Neuron (in vitro differentiated cells): ENCODE results near the gene IL1A.

ENCODE experiments used
- H2AFZ ChIP-seq: one replicate; pipeline ENCODE4 v1.6.1; 2013; ENCODE audit warnings: low read depth, mild to moderate bottlenecking, inconsistent platforms, low read length, moderate library complexity
- H3K27me3 ChIP-seq: one replicate; pipeline ENCODE4 v1.6.1; 2013; ENCODE audit warnings: low read length; ENCODE audit not compliant: insufficient read depth
- H3K36me3 ChIP-seq: one replicate; pipeline ENCODE4 v1.6.1; 2013; ENCODE audit warnings: low read length; ENCODE audit not compliant: insufficient read depth
- H3K4me1 ChIP-seq: one replicate; pipeline ENCODE4 v1.6.1; 2013; ENCODE audit warnings: low read length; ENCODE audit not compliant: insufficient read depth
- H3K4me3 ChIP-seq: 2 replicates; pipeline ENCODE4 v1.5.1; 2013; ENCODE audit warnings: mild to moderate bottlenecking, low read length, moderate library complexity
- H3K9me3 ChIP-seq: one replicate; pipeline ENCODE4 v1.6.1; 2013; ENCODE audit warnings: low read length

Gene IL1A

GRCh38 chr2:112760149-112760548 is 24.1 kb downstream of the IL1A start:
- Histone ChIP-seq H3K4me3 (no peak overlapping the region), H3K9me3 (no peaks in the 10 kb centered on the region)

DNA sequence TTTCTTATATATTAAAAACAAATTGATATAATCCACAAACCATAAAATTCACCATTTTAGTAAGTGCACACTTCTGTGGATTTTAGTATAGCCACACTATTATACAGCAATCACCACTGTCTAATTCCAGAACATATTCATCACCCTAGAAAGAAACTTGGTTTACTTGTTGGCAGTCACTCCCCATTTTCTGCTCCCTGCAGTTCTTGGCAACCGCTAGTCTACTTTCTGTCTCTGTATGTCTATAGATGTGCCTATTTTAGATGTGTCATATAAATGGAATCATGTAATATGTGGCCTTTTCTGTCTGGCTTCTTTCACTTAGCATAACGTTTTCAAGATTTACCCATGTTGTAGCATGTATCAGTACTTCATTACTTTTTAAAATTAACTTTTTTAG is 25.6 kb downstream of the IL1A start:
- Histone ChIP-seq H3K27me3 (no peaks in the 10 kb centered on the region), H3K9me3 (no peaks in the 10 kb centered on the region), H3K4me3 (no peak overlapping the region), H3K4me1 (peaks cover 18% of the 10 kb centered on the region), H3K36me3 (peaks cover 81% of the 10 kb centered on the region), H2AFZ (no peak overlapping the region)

More at GRCh38 chr2:112760149-112760548, 24.1 kb downstream of the IL1A start:
- peaks cover 22% of the 10 kb centered on the region for H3K4me1 ChIP-seq
- peaks cover 67% of the 10 kb centered on the region for H3K36me3 ChIP-seq
- H2AFZ ChIP-seq = no peak overlapping the region
- H3K27me3 ChIP-seq = no peaks in the 10 kb centered on the region

GRCh38 chr2:112757265-112757664 is 27.0 kb downstream of the IL1A start:
- H3K36me3 ChIP-seq = peaks cover 90% of the 10 kb centered on the region
- no peak overlapping the region for H2AFZ ChIP-seq
- peaks cover 3% of the 10 kb centered on the region for H3K4me1 ChIP-seq
- H3K9me3 ChIP-seq = no peaks in the 10 kb centered on the region
- H3K4me3 ChIP-seq = no peak overlapping the region
- no peaks in the 10 kb centered on the region for H3K27me3 ChIP-seq

DNA sequence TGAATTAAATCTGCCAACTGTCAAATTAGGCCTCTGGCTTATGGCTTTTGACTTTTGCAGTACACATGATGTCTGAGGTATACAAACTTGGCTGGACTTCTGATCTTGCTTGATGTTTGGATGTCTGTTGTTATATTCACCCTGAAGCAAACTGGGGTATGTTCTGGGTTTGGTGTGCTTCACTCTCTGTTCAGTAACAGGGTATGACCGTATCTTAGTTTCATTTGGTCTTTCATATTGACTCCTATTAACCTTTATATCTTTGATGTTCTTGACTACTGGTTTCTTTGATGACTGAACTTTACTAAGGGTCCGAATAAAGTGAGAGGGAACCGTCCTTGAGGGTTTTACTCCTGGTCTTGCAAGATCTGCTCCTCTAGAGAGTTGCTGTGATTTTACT is 28.1 kb downstream of the IL1A start:
- H2AFZ ChIP-seq = no peak overlapping the region
- no peaks in the 10 kb centered on the region for H3K4me1 ChIP-seq
- H3K27me3 ChIP-seq = no peaks in the 10 kb centered on the region
- H3K4me3 ChIP-seq = no peak overlapping the region
- H3K9me3 ChIP-seq = no peaks in the 10 kb centered on the region
- peaks cover 90% of the 10 kb centered on the region for H3K36me3 ChIP-seq

- Histone ChIP-seq H3K27me3 (no peaks in the 10 kb centered on the region), H3K4me1 (peaks cover under 1% of the 10 kb centered on the region), H3K4me3 (no peak overlapping the region), H3K9me3 (no peaks in the 10 kb centered on the region), H3K36me3 (peaks cover 88% of the 10 kb centered on the region), H2AFZ (no peak overlapping the region)
Measured at GRCh38 chr2:112755444-112755843, 28.8 kb downstream of the IL1A start.

DNA sequence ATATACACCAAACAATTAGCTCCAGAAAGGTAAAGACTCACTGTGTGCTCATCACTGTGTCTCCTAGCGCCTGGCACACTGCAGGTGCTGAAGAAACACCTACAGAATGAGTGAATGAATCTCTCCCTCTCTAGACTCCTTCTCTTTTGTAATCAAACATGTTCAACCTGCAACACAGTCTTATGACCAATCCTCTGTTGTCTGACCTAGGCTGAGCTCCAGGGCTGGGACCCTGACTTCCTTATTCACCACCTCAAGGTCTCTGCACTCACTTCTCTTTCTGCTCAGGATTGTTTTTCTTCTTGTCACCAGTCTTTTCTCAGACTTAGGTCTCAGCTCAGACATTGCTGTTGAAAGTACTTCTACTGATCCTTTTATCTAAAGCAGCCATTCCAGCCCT is 29.7 kb downstream of the IL1A start:
- H3K4me3 ChIP-seq = no peak overlapping the region
- H3K27me3 ChIP-seq = no peaks in the 10 kb centered on the region
- H3K4me1 ChIP-seq = peaks cover 7% of the 10 kb centered on the region
- peaks cover 85% of the 10 kb centered on the region for H3K36me3 ChIP-seq
- no peak overlapping the region for H2AFZ ChIP-seq
- no peaks in the 10 kb centered on the region for H3K9me3 ChIP-seq

GRCh38 chr2:112752667-112753066 is 31.6 kb downstream of the IL1A start:
- Histone ChIP-seq H3K4me1 (peaks cover 7% of the 10 kb centered on the region), H2AFZ (no peak overlapping the region), H3K4me3 (no peak overlapping the region), H3K27me3 (no peaks in the 10 kb centered on the region), H3K36me3 (peaks cover 74% of the 10 kb centered on the region), H3K9me3 (no peaks in the 10 kb centered on the region)

GRCh38 chr2:112751451-112752197 is 32.7 kb downstream of the IL1A start:
- Histone ChIP-seq H3K36me3 (peaks cover 71% of the 10 kb centered on the region), H3K27me3 (no peaks in the 10 kb centered on the region), H3K4me3 (no peak overlapping the region), H3K9me3 (no peaks in the 10 kb centered on the region), H2AFZ (no peak overlapping the region), H3K4me1 (peaks cover 7% of the 10 kb centered on the region)

DNA sequence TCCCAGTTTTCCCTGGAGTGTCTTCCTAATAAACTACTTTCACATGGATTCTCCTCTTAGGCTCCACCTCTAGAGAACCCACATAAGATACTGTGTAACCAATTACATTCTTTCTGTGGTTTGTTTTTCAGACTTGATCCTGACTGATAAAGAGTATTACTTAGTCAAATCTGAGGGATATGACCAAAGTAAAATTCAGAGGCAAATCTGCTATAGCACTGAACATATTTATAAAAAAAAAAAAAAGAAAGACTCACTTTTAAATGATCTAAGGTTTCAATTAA is 33.8 kb downstream of the IL1A start:
- H3K9me3 ChIP-seq = no peaks in the 10 kb centered on the region
- no peaks in the 10 kb centered on the region for H3K27me3 ChIP-seq
- H2AFZ ChIP-seq = no peak overlapping the region
- no peak overlapping the region for H3K4me3 ChIP-seq
- peaks cover 7% of the 10 kb centered on the region for H3K4me1 ChIP-seq
- peaks cover 68% of the 10 kb centered on the region for H3K36me3 ChIP-seq

GRCh38 chr2:112749755-112750559 is 34.3 kb downstream of the IL1A start:
- Histone ChIP-seq H3K27me3 (no peaks in the 10 kb centered on the region), H2AFZ (no peak overlapping the region), H3K36me3 (peaks cover 66% of the 10 kb centered on the region), H3K9me3 (no peaks in the 10 kb centered on the region), H3K4me1 (peaks cover 7% of the 10 kb centered on the region), H3K4me3 (no peak overlapping the region)

GRCh38 chr2:112740527-112740926 is 43.8 kb downstream of the IL1A start:
- H2AFZ ChIP-seq = no peak overlapping the region
- peaks cover 67% of the 10 kb centered on the region for H3K36me3 ChIP-seq
- no peak overlapping the region for H3K4me3 ChIP-seq
- H3K27me3 ChIP-seq = no peaks in the 10 kb centered on the region
- no peaks in the 10 kb centered on the region for H3K9me3 ChIP-seq
- H3K4me1 ChIP-seq = no peaks in the 10 kb centered on the region

DNA sequence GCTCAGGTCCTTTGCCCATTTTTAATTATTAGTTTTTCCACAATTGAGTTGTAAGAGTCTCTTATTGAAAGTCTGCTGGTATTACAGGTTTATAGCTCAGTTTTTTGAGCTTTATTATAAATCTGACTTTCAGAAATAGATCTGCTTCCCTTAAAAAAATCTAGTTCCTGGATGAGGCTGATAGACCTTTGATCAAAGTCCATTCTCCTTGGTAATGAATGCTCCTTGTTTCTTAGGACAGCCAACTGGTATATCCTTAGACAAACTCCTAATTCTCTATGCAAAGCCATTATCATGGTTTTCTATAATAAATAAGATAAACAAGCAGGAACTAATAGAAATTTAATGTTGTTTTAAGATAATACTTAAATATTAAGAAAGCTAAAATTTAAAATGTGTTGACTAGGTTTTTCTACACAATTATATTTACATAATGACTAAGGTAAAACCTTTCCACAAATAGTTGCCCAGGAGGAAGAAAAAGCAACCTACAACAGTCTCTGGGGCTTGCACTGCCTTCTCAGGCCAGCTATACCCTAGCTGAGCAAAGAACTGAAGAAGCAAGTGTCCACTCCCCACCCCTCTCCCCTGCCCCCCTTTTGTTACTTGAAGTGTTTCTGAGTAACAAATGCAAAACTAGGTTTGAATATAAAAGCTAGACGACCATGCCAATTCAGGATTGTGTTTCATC is 46.6 kb downstream of the IL1A start:
- Histone ChIP-seq H2AFZ (no peak overlapping the region), H3K27me3 (no peaks in the 10 kb centered on the region), H3K9me3 (no peaks in the 10 kb centered on the region), H3K4me3 (no peak overlapping the region), H3K4me1 (no peaks in the 10 kb centered on the region), H3K36me3 (peaks cover 47% of the 10 kb centered on the region)

- Histone ChIP-seq H2AFZ (no peak overlapping the region), H3K27me3 (no peaks in the 10 kb centered on the region), H3K36me3 (peaks cover 11% of the 10 kb centered on the region), H3K9me3 (no peaks in the 10 kb centered on the region), H3K4me3 (no peak overlapping the region), H3K4me1 (no peaks in the 10 kb centered on the region)
Measured at GRCh38 chr2:112733871-112734270, 50.4 kb downstream of the IL1A start.
